B cell (primary cell): ENCODE measurements around the gene SPDYC. TPM values are rescaled to one million over a fixed set of nuclear protein-coding genes. Genes with fewer than 3 reads are reported as not detected.

Experiments
- ATAC-seq: fragments of 200-7000 bp; cut with Tn5 transposase; one replicate; pipeline ENCODE4 v1.10.0; 2021; ENCODE audit warnings: low read depth, mild to moderate bottlenecking, moderate number of reproducible peaks, moderate library complexity
- CTCF ChIA-PET: fragments of 350-600 bp; sonication (Branson Sonifier 250); formaldehyde crosslinking; loops from one replicate; lab custom pipeline; 2021; ENCODE audit warnings: antibody characterized with exemption, inconsistent platforms; lab: Charles Lee
- POLR2A ChIA-PET: fragments of 350-600 bp; sonication (Branson Sonifier 250); formaldehyde crosslinking; loops from one replicate; lab custom pipeline; 2021; ENCODE audit warnings: antibody characterized with exemption; lab: Charles Lee
- DNase-seq: peaks from one replicate; pipeline ENCODE4 v3.0.0; 2013
- H2AFZ ChIP-seq: 2 replicates; pipeline ENCODE4 v1.6.1; 2012; ENCODE audit warnings: mild to moderate bottlenecking, low read depth, low read length; ENCODE audit not compliant: insufficient read depth, poor library complexity, severe bottlenecking
- H3K27ac ChIP-seq, 2 donors: 1 replicate in 1 of 2; 2 replicates in 1 of 2; pipeline ENCODE4 v1.5.1; 2012 to 2013; ENCODE audit warnings: low read length in 2 of 2, mild to moderate bottlenecking in 2 of 2, moderate library complexity in 1 of 2
- H3K27me3 ChIP-seq, 4 experiments: fragments of 200-600 bp in 1 of 4; sonication (generic) in 1 of 4; replicated peaks in 1 of 4; 1 replicate in 2 of 4; 2 replicates in 2 of 4; pipeline versions ENCODE4 v1.6.1 to v1.7.0; 2013 to 2016; ENCODE audit warnings: low read length in 3 of 4, mild to moderate bottlenecking in 2 of 4, mixed read lengths in 1 of 4, moderate library complexity in 1 of 4; ENCODE audit not compliant: insufficient read depth in 4 of 4, control insufficient read depth in 3 of 4; ENCODE audit errors: control extremely low read depth in 1 of 4
- H3K36me3 ChIP-seq, 2 experiments: replicated peaks in 1 of 2; 1 replicate in 1 of 2; 2 replicates in 1 of 2; pipeline versions ENCODE4 v1.6.1 to v1.7.1; 2013; ENCODE audit warnings: low read length in 1 of 2; ENCODE audit not compliant: insufficient read depth in 2 of 2, control insufficient read depth in 1 of 2; ENCODE audit errors: control extremely low read depth in 1 of 2, extremely low read depth in 1 of 2
- H3K4me1 ChIP-seq, 2 donors: fragments of 200-600 bp in 1 of 2; sonication (generic) in 1 of 2; 1 replicate in 1 of 2; 2 replicates in 1 of 2; pipeline versions ENCODE4 v1.5.1 to v1.6.1; 2013 to 2017; ENCODE audit warnings: low read length in 2 of 2; ENCODE audit not compliant: control insufficient read depth in 2 of 2, insufficient read depth in 2 of 2
- H3K4me2 ChIP-seq: replicated peaks from 2 replicates; pipeline ENCODE3; 2012; ENCODE audit warnings: mild to moderate bottlenecking, low read depth, low read length; ENCODE audit not compliant: poor library complexity, severe bottlenecking
- H3K4me3 ChIP-seq, 5 experiments: fragments of 200-600 bp in 1 of 5; sonication (generic) in 1 of 5; 1 replicate in 3 of 5; 2 replicates in 2 of 5; pipeline versions ENCODE4 v1.5.1 to v1.7.0; 2011 to 2016; ENCODE audit warnings: low read length in 4 of 5, mild to moderate bottlenecking in 4 of 5, low read depth in 2 of 5, control low read depth in 1 of 5, moderate library complexity in 1 of 5; ENCODE audit not compliant: insufficient read depth in 1 of 5; ENCODE audit errors: control extremely low read depth in 1 of 5, extremely low read depth in 1 of 5
- H3K79me2 ChIP-seq: fragments of 200-600 bp; sonication (generic); one replicate; pipeline ENCODE4 v1.6.0; 2016; ENCODE audit warnings: low read length; ENCODE audit not compliant: control insufficient read depth, insufficient read depth
- H3K9ac ChIP-seq: fragments of 200-600 bp; sonication (generic); 2 replicates; pipeline ENCODE4 v1.6.1; 2017; ENCODE audit warnings: mild to moderate bottlenecking, low read length, moderate library complexity
- H3K9me3 ChIP-seq, 3 donors: one replicate each; pipeline versions ENCODE4 v1.6.1 to v1.7.1; 2013; ENCODE audit warnings: low read length in 2 of 3; ENCODE audit not compliant: control insufficient read depth in 2 of 3, insufficient read depth in 1 of 3; ENCODE audit errors: control extremely low read depth in 1 of 3
- H4K20me1 ChIP-seq: 2 replicates; pipeline ENCODE4 v1.6.0; 2012; ENCODE audit warnings: mild to moderate bottlenecking, low read length; ENCODE audit not compliant: insufficient read depth, control insufficient read depth, poor library complexity, severe bottlenecking
- H3K27ac Mint-ChIP-seq: one replicate; pipeline ENCODE4 v1.8.0; 2021; ENCODE audit warnings: mixed read lengths
- H3K27me3 Mint-ChIP-seq: one replicate; pipeline ENCODE4 v1.8.0; 2021; ENCODE audit warnings: mixed read lengths
- H3K4me1 Mint-ChIP-seq: one replicate; pipeline ENCODE4 v1.8.0; 2021; ENCODE audit warnings: mixed read lengths
- H3K4me3 Mint-ChIP-seq: one replicate; pipeline ENCODE4 v1.8.0; 2021; ENCODE audit warnings: mixed read lengths
- H3K9me3 Mint-ChIP-seq: one replicate; pipeline ENCODE4 v1.8.0; 2022; ENCODE audit warnings: mixed read lengths; ENCODE audit not compliant: insufficient read depth
- CTCF ChIP-seq: fragments of 200-600 bp; IDR thresholded peaks from one replicate; pipeline ENCODE4 v1.8.0; 2022; ENCODE audit warnings: antibody characterized with exemption, mild to moderate bottlenecking
- EZH2 ChIP-seq: IDR thresholded peaks from 2 replicates; pipeline ENCODE4 v1.6.1; 2012; ENCODE audit warnings: borderline replicate concordance, low read depth, mild to moderate bottlenecking, moderate library complexity, low read length; ENCODE audit not compliant: insufficient read depth, poor library complexity, severe bottlenecking
- WGBS: methylation state at CpG from one replicate; pipeline ENCODE4 v1.1.5; 2013; ENCODE audit warnings: missing lambda C conversion rate; ENCODE audit not compliant: insufficient coverage; 5-methylcytosine and 5-hydroxymethylcytosine counted together
- intact Hi-C: fragments of 100-400 bp; cut with micrococcal nuclease; formaldehyde crosslinking; loops from one replicate; pipeline ENCODE4 v1.10.0; 2022
- polyA plus RNA-seq: library from polyadenylated mRNA; depleted of rRNA; stranded (reverse); fragments of >200 nt; gene quantifications from 2 replicates; pipeline ENCODE4 v1.2.3, GENCODE V29; 2012
- total RNA-seq, 2 donors: library from RNA; stranded (reverse); fragments of 120-200 nt in 1 of 2; gene quantifications; 1 replicate in 1 of 2; 2 replicates in 1 of 2; pipeline versions ENCODE4 v1.2.3 to v1.2.4, GENCODE V29; 2013 to 2022

SPDYC gene
- total and polyA plus RNA-seq, 2 donors (not counting 1 experiment from before 2014, with no cell fraction given), result not detected

- Histone ChIP-seq H3K9ac (no peak overlapping the region), H2AFZ (no peak overlapping the region), H3K4me2 (no peak overlapping the region), H3K27me3 (no peaks in the 10 kb centered on the region), H3K9me3 (no peaks in the 10 kb centered on the region), H3K4me3 (no peak overlapping the region), H3K4me1 (peaks cover 13 to 21% of the 10 kb centered on the region in 2 donors), H3K27ac (no peak overlapping the region), H4K20me1 (peaks cover 5% of the 10 kb centered on the region), H3K36me3 (peaks cover 1 to 34% of the 10 kb centered on the region in 2 experiments), H3K79me2 (peaks cover 32% of the 10 kb centered on the region)
- intact Hi-C loops, result no loop called here
- Mint-ChIP-seq H3K9me3 (no peaks in the 10 kb centered on the region), H3K27me3 (no peaks in the 10 kb centered on the region), H3K4me1 (peaks cover 27% of the 10 kb centered on the region), H3K27ac (no peak overlapping the region), H3K4me3 (no peak overlapping the region)
- ChIA-PET POLR2A (no interaction called here), CTCF (interaction anchor here (0.8 to 1.8 kb wide), 4 partner anchors 9 to 81 kb away, joined by 3 to 5 read pairs (median 4); no protein-coding TSS in a partner anchor)
- WGBS, result 80% methylated on average over 1 of the region's 2 CpGs
- TF ChIP-seq EZH2, result no peak
- no peak for TF ChIP-seq CTCF
- ATAC-seq (no peak), DNase-seq (no peak)
Measured at GRCh38 chr11:65185171-65185570, 15.1 kb downstream of the SPDYC start.

GRCh38 chr11:65185869-65186341 lies 15.9 kb downstream of the SPDYC start:
- DNase-seq, result no peak
- Histone ChIP-seq H3K27me3 (no peaks in the 10 kb centered on the region), H3K27ac (no peak overlapping the region), H3K36me3 (peaks cover 1 to 39% of the 10 kb centered on the region in 2 experiments), H3K4me3 (no peak overlapping the region), H3K4me1 (peaks cover 7 to 14% of the 10 kb centered on the region in 2 donors), H3K79me2 (peaks cover 25% of the 10 kb centered on the region), H3K9me3 (no peaks in the 10 kb centered on the region), H3K9ac (no peak overlapping the region), H4K20me1 (peaks cover 5% of the 10 kb centered on the region), H3K4me2 (no peak overlapping the region), H2AFZ (no peak overlapping the region)
- POLR2A ChIA-PET, result no interaction called here
- CTCF ChIA-PET, result interaction anchor here (0.6 to 1.8 kb wide), 6 partner anchors 10 to 399 kb away, joined by 3 to 5 read pairs (median 3); partner anchors contain the start of genes FAU and MRPL49
- H3K27me3 Mint-ChIP-seq, result no peaks in the 10 kb centered on the region
- H3K9me3 Mint-ChIP-seq, result no peaks in the 10 kb centered on the region
- intact Hi-C loops, result no loop called here
- peaks cover 23% of the 10 kb centered on the region for H3K4me1 Mint-ChIP-seq
- no peak overlapping the region for H3K27ac Mint-ChIP-seq
- WGBS, result 96% methylated on average over 17 of the region's 18 CpGs
- TF ChIP-seq EZH2 (no peak), CTCF (no peak)
- ATAC-seq, result no peak
- H3K4me3 Mint-ChIP-seq, result no peak overlapping the region
